Measurements from ENCODE around the gene WDR5B. TPM values are rescaled to one million over a fixed set of nuclear protein-coding genes. Genes with fewer than 3 reads are reported as not detected.
"Not testable (repeated sequence)": the region's sequence is repeated elsewhere in the genome, so short reads cannot be mapped to it uniquely, and the experiment has no call there.

WDR5B gene
- 5.0 TPM for total RNA-seq

GRCh38 chr3:122415762-122416654 is at the start of gene WDR5B:
Gene WDR5B (minus strand): TSS chr3:122416062. CDS start chr3:122415528, 534 bp downstream.
- DNase-seq: peak; percentile 100

GRCh38 chr3:122464659-122465058 is 48.8 kb upstream of the WDR5B start:
- no peak for DNase-seq

DNA sequence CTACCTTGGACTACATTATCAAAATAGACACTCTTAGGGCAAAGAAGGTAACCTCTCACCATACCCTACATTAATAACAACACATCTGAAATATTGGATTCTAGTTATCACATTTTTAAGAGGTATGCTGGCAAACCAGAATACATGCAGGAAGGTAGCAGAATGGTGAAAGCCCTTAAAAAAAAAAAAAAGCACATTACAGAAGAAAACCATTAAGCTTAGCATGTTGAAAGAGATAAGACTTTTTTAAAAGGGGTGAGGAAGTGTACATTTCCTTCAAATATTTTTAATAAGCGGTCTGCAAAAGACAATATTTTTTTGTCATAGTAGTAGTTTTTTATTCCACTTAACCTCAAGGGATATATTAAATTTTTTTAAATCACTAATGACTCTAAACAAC is 46.5 kb upstream of the WDR5B start:
- no peak for DNase-seq

- no peak for DNase-seq
Measured at GRCh38 chr3:122461806-122462205, 45.9 kb upstream of the WDR5B start.

GRCh38 chr3:122458992-122459391 is 43.1 kb upstream of the WDR5B start:
- peak; percentile 42 for DNase-seq

- DNase-seq: no peak
Measured at GRCh38 chr3:122457706-122458105, 41.8 kb upstream of the WDR5B start.

GRCh38 chr3:122456074-122456473 is 40.2 kb upstream of the WDR5B start:
- no peak for DNase-seq

DNA sequence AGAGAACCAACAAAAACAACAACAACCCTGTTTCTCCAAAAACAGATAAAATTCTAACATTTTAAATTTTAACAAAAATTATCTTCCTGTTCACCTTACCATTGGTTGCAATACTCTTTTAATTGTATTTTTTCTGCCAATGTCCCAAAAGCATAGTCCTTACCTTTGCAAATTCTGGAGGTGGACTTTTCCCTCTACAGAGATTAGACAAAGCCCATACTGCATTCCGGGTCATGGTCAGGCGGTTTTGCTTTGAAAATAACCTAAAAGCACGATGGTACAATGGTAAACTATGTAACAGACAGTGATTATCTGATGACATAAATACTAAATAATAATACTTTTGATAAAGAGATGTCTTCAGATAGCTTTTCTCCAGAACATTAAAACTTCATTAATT is 35.5 kb upstream of the WDR5B start:
- DNase-seq: no peak

- DNase-seq: not testable (repeated sequence)
Measured at GRCh38 chr3:122448218-122448617, 32.4 kb upstream of the WDR5B start.

DNA sequence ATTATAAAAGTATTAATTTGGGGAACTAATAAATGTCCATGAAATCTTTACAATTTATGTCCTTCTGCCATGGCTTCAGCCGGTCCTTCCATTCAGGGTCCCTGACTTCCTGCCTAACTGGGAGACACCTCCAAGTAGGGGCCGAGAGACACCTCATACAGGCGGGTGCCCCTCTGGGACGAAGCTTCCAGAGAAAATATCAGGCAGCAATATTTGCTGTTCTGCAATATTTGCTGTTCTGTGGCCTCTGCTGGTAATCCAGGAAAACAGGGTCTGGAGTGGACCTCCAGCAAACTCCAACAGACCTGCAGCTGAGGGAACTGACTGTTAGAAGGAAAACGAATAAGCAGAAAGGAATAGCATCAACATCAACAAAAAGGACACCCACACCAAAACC is 28.6 kb upstream of the WDR5B start:
- DNase-seq: not testable (repeated sequence)

DNA sequence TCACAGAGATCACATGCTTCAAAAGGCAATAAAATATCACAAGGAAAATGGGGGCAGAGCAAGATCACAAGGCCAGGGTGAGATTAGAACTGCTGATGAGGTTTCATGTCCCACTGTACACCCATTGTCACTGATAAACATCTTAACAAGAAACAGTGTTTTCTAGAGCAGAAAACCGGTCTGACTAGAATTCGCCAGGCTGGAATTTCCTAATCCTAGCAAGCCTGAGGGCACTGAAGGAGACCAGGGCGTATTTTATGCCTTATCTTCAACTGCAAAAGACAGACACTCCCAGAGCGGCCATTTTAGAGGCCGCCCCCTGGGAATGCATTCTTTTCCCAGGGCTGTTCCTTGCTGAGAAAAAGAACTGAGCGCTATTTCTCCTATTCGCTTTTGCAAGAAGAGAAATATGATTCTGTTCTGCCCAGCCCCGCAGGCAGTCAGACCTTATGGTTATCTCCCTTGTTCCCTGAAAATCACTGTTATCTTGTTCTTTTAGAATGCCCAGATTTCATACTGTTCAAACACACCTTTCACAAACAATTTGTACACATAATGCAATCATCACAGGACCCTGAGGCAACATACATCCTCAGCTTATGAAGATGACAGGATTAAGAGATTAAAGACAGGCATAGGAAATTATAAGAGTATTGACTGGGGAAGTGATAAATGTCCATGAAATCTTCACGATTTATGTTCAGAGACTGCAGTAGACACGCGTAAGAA is 28.1 kb upstream of the WDR5B start:
- not testable (repeated sequence) for DNase-seq

- DNase-seq: no peak
Measured at GRCh38 chr3:122443090-122443489, 27.2 kb upstream of the WDR5B start.

DNA sequence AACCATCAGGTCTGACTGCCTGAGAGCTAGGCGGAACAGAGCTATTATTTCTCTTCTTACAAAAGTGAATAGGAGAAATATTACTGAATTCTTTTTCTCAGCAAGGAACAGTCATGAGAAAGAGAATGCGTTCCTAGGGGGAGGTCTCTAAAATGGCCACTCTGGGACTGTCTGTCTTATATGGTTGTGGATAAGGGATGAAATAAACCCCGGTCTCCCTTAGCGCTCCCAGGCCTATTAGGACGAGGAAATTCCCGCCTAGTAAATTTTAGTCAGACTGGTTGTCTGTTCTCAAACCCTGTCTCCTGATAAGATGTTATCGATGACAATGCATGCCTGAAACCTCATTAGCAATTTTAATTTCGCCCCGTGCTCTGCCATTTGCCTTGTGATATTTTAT is 20.1 kb upstream of the WDR5B start:
- DNase-seq: no peak

- DNase-seq: no peak
Measured at GRCh38 chr3:122430371-122430770, 14.5 kb upstream of the WDR5B start.

- no peak for DNase-seq
Measured at GRCh38 chr3:122427857-122428471, 12.1 kb upstream of the WDR5B start.

- no peak for DNase-seq
Measured at GRCh38 chr3:122421836-122422235, 6.0 kb upstream of the WDR5B start.

DNA sequence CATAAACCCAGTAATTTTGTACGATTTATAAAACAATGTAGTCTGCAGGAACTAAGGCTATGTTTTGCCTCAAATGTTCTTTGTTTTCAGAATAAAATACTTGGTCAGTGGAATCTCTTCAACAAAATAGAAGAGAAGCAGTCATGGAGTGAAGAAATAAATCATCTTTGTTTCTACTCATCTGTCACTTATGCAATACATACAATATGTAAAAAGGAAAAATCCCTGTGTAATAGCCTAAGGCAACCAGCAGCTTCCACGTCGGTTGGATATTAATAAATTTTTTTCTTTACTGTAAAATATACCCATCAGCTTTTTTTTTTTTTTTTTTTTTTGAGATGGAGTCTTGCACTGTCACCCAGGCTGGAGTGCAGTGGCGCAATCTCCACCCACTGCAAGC is 5.2 kb upstream of the WDR5B start:
- DNase-seq: no peak

DNA sequence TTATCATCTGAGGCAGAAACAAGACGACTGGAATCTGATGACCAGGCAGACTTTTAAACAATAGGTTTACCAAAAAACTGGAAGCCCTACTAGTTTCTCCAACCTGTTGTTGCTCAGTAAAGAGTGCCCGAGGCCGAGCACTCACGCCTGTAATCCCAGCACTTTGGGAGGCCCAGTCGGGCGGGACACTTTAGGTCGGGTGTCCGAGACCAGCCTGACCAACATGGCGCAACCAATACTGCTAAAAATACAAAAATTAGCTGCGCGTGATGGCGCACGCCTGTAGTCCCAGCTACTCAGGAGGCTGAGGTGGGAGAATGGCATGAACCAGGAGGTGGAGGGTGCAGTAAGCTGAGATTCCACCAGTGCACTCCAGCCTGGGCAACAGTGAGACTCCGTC is 1.1 kb upstream of the WDR5B start:
- DNase-seq: peak; percentile 5

DNA sequence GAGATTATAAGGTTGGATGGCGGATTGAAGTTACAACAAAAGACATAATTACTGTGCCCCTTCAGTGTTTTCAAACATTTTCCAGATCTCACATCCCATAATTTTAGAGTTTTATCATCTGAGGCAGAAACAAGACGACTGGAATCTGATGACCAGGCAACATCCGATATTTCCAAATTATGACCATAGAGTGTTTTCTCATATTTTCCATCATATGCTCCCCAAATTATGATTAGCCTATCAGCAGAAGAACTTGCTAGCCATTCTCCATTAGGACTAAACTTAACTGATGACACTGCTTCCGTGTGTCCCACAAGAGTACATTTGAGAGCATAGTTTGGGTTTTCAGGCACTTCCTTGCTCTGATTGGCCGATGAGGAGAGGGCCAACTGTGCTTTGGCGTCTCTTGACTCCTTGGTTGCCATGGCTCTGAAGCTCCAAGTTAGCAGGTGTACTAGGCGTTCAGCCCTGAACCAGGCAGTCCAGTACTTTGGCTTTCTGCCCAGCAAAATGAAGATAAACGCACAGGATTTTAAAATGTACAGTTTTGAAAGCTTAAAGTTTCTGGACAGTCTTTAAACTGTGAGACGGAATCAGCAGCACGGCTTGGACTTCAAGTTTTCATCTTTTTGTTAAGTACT is 638 bp downstream of the WDR5B start:
- DNase-seq: peak; percentile 78

GRCh38 chr3:122414391-122414790 is 1.5 kb downstream of the WDR5B start:
- no peak for DNase-seq

DNA sequence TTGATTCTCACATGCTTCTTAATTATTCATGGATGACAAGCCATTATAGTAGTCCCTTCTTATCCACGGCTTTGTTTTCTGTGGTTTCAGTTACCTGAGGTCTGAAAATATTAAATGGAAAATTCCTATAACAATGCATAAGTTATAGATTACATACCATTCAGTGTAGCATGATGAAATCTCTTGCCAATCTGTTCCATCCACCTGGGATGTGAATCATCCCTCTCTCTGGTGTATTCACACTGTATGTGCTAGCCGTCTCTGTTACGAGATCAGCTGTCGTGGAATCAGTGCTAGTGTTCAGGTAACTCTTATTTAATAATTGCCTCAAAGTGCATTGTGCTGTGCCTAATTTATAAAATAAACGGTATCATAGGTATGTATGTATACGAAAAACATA is 5.2 kb downstream of the WDR5B start:
- no peak for DNase-seq

GRCh38 chr3:122410111-122410510 is 5.8 kb downstream of the WDR5B start:
- no peak for DNase-seq

GRCh38 chr3:122409446-122409845 is 6.4 kb downstream of the WDR5B start:
- DNase-seq: no peak
